GM21515 (cell line): Measurements from ENCODE around the gene ENG.
"Not testable (repeated sequence)": the region's sequence is repeated elsewhere in the genome, so short reads cannot be mapped to it uniquely, and the experiment has no call there.

ENCODE experiments used
- ATAC-seq: cut with Tn5 transposase; IDR thresholded peaks from one replicate; pipeline ENCODE4 v1.9.1; 2021; ENCODE audit not compliant: unreplicated experiment

The ENG gene

DNA sequence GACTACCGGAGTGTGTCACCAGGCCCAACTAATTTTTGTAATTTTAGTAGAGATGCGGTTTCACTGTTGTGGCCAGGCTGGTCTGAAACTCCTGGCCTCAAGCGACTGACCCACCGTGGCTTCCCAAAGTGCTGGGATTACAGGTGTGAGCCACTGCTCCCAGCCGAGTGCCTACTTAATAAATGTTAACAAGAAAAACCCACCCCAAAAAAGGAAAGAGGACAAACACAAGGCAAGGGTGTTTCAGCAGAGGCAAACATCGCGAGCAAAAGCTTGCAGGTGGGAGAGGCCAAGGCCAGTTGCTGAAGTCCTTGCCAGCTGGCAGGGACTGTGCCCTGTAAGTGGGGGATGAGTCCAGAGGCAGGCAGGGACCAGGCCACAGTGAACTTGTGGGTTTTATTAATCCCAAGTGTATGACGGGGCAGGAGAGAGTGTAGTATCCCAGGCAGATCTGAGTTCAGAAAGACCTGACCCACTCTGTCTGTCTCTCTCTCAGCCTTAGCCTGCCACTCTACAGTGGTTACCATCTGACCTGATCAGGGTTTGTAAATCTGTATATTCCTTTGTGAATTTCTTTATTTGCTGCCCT, 58.1 kb downstream of the ENG start:
- ATAC-seq, result no peak

DNA sequence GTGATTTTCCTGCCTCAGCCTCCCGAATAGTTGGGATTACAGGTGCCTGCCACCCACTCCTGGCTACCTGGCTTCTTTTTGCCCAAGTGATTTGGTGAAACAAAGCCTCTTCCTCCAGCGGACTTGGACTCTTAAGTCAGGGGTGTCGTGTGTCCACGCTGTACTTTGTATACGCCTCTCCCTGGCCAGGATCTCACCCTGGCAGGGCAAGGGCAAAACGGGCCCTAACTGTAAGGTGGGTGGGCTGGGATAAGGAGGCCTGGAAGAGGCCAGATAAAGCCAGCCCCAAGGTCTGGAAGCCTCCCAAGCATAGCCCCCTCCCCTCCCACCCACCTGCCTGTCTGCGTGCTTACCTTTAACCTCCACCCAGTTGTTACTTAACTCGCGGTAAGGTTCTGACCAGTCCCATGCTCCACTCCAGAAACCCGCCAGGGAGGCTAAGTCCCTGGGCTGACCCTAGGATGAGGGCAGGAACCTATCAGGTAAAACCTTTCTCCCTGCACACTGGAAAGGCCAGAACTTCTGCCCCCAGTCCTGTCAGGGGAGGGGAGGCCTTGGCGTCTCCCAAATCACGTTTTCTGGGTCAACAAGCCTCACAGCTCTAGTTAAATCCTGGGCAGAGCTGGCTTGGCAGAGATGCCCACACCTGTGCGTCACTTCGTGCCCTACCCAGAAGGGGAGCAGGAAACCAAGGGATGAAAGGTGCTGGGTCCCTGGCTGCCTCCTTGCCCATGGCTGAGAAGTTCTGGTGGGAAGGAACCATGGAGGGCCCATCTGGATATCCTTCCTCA, 60.3 kb downstream of the ENG start:
- ATAC-seq, result no peak

DNA sequence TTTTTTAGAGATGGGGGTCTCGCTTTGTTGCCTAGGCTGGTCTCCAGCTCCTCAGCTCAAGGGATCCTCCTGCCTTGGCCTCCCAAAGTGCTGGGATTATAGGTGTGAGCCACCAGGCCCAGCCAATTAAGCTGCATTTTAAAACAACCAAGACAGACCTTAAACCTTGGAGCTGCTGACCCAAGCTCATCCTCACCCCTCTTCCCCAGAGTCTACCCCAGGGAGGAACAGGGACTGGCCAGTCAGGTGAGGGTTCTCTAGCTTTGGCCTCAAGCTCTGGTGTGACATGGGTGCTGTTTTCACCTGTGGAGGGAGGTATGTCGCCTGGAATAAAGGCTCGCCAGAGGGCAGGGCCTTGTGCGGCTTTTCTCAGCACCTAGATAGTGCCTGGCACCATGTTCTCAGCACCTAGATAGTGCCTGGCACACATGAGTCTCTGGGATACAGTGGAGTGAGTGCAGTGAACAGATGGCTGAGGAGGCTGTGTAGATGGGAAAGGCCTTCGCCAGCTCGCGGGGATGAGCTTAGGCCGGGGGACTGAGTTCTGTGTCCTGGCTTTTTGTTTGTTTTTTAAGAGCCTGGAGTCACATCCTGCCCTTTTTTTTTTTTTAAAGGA, 61.3 kb downstream of the ENG start:
- ATAC-seq, result no peak

DNA sequence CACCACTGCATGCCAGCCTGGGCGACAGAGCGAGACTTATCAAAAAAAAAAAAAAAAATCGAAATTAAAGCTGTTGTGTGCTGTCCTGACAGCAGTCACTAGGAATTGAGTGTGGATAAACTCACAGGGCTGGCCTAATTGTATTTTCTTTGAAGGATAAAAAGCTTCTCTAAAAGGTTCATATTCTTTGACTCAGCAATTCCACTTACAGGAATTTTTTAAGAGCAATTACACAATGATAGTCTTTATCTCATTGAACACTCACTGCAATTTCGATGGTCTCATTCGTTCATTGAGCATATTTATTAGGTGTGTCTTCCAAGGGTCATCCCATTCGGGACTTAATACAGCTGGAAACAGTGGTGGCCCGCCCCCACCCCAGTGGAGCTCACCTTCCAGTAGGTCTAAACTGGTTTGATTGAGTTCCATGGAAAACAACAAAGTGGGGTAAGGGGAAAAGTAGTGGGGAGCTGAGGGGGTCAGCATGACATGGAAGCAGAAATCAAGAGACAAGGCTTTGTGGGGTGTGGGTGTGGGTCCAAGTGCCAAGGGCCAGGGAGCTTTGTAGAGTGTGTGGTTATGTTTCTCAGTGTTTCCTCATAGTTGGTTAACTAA, 61.9 kb downstream of the ENG start:
- no peak for ATAC-seq

DNA sequence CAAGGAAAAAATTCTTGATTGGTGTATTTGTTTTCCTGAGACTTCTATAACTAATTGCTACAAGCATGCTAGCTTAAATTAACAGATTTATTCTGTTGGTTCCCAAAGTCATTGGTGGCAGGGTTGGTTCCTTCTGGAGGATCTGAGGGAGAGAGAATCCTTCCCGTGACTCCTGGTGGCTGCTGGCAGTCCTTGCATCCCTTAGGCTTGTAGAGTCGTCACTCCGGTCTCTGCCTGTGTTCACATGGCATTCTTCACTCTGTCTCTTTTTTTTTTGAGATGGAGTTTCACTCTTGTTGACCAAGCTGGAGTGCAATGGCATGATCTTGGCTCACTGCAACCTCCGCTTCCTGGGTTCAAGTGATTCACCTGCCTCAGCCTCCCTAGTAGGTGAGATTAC, 63.4 kb downstream of the ENG start:
- ATAC-seq, result no peak

DNA sequence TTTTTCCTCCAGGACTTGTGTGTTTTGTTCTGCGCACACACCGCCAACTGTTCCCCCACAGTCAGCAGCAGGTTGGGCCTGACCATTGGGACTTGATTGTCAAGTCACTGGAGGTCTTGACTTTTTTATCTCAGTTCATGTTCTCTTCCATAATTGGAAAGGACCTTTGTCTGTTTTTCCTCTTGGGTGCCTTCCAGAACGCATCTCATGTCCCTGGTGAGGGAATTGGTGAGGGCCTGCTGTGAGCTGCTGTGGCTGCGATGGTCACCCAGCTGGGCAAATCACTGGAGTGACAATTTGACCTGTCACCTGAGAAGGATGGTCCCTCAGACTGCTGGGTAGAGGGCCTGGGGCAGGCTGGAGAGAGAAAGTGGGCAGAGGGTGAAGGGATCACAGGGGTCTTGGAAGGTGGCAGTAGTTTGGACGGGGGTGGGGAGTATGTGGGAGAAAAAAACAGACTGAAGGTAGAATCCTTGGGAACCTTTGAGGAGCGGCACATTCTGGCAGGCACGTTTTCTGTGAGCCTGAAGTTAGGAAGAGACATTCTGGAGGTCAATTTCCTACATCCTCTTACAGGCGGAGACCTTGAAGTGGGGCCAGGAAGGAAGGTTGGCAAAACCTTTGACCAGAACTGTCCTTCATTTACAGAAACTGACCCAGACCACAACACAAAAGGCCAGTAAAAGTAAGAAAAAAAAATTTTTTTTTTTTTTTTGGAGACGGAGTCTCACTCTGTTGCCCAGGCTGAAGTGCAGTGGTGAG, 64.2 kb downstream of the ENG start:
- no peak for ATAC-seq

DNA sequence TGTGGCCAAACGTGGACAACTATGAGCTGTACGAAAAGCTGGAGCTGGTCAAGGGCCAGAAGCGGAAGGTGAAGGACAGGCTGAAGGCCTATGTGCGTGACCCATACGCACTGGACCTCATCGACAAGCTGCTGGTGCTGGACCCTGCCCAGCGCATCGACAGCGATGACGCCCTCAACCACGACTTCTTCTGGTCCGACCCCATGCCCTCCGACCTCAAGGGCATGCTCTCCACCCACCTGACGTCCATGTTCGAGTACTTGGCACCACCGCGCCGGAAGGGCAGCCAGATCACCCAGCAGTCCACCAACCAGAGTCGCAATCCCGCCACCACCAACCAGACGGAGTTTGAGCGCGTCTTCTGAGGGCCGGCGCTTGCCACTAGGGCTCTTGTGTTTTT, 65.3 kb downstream of the ENG start:
- no peak for ATAC-seq

DNA sequence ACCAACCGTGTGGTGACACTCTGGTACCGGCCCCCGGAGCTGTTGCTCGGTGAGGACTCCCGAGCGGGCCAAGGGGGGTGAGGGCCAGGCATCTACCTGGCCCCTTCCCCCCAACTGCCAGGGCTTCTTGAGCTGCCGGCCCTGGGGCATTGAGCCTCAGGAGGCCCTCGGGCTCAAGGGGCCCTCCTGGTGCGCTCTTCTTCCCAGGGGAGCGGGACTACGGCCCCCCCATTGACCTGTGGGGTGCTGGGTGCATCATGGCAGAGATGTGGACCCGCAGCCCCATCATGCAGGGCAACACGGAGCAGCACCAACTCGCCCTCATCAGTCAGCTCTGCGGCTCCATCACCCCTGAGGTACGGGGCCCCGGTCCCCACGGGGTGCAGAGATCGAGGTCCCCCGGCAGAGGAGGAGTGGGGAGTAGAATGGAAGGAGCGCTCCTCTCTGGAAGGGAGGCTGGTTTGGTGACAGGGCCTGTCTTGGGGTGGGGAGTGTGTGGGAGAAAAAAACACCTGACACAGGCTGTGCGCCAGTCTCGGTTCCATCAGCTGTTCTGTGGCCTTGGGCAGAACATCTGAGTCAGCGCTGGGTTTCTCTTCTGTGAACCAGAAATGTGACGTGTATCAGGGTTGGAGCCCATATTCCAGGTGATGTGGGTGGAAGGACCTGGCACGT, 66.0 kb downstream of the ENG start:
- no peak for ATAC-seq

DNA sequence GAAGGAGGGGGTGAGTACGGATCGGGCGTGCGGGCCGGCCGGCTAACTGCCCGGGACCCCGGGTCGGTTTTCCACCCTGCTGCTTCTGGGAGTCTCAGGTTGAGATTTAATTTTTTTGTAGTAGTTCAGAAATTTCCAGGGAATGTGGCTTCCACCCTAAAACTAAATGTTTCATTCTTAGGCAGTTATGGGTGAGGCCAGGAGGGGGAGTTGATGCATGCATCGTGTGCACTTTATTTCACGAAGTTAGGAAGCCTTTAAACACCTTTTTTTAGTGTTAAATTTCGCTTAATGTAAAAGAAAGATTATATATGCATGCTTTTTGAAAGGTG, 67.7 kb downstream of the ENG start:
- no peak for ATAC-seq

DNA sequence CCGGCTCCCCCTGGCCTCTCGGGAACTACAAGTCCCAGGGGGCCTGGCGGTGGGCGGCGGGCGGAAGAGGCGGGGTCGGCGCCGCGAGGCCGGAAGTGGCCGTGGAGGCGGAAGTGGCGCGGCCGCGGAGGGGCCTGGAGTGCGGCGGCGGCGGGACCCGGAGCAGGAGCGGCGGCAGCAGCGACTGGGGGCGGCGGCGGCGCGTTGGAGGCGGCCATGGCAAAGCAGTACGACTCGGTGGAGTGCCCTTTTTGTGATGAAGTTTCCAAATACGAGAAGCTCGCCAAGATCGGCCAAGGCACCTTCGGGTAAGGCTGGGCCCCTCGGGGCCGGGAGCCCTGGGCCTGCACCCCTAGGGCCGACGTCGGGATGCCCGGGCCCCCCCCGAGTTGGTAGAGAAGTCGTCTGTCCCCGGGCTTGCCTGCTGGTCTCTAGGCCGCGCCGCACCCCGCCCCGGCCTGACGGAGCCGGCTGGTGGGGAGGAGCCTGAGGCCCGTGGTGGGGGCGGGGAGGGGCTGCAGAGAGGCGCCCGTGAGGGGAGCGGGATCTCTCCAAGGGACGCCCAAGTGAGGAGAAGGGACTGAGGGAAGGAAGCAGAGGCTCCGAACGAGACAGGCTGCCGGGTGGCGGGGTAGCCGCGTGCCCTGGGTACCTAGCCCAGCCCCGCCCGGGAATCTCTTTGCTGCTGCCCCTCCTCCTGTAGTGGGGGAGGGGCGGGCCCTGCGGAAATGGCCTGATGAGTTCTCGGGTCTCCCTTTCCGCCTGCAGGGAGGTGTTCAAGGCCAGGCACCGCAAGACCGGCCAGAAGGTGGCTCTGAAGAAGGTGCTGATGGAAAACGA, 68.3 kb downstream of the ENG start, which contains the start of gene CDK9:
CDK9 (plus strand) TSS at position 102 of the 840 bp plus-strand sequence; CDS start at position 217, 115 bp downstream.
- ATAC-seq, result peak; percentile 54

DNA sequence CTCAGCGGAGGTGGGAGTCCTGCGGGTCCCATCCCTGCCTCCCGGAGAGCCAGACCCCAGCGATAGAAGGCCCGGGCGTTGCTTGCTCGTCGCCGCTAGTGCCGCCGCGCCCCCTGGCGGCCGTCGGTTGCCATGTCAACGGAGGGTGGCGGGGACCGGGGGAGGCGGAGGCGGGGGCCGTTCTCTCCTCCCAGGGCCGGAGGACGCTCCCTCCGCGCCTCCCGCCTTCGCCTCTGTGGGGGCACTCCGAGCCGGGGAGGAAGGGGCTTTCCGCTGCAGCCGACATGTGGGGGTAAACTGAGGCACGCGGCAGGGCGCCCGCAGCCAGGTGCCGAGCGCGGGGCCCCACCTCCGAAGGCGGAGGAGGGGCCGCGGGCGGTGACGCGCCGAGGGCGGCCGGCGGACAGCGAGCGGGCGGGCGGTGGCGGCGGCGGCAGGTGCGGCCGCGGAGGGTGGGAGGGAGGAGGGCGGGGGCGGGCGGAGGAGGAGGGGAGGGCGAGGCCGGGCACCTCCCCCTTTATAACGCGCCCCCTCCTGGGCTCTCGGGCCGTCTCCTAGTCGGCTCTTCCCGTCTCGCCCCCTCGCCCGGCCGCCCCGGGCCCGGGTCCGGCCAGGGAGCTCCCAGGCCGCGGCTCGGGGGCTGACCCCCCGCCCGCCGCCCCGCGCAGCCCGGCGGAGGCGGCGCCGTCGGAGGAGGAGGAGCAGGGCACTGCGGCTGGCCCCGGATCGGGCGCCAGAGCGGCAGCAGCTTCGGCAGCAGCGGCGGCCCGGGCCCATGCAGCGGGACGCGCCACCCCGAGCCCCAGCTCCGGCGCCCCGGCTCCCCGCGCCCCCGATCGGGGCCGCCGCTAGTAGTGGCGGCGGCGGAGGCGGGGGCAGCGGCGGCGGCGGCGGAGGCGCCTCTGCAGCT, 69.2 kb downstream of the ENG start:
- ATAC-seq, result peak; percentile 36

DNA sequence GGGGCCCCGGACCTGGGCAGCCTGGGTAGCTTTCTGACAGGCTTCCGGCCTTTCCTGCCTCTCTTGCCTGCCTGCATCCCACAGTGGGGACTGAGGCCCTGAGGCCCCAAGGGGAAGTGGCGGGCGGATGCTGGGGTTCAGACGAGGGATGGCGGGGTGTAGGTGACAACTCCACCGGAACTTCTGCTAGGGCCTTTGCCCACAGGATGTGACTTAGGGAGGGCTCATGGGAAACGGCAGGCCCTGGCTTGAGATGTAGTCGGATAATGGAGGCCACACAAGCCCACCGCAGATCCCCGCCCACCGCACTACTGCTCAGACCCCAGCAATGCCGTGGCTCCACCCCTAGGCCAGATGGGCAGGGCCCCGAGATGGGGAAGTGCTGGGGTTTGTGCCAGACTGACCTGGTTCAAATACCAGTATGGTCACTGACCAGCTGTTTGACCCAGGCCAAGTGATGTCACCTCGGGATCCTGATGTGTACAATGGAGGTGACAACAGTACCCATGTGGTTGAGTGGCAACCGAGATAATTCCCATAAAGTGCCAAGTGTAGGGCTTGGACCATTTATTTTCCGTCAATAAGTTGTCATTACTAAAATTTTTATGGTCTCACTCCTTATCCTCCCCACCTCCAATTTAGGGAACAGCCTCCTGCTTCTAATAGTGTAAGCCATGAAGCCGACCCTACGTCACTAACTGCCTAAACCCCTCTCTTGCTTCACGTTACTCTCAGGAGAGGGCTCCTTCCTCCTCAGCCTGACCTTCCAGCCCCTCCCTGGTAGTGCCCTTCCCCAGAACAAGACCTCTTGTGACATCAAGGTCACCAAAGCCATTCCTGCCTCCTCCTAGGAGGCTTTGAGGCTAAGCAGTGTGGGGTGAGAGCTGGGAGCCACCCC, 71.1 kb downstream of the ENG start:
- ATAC-seq, result no peak

DNA sequence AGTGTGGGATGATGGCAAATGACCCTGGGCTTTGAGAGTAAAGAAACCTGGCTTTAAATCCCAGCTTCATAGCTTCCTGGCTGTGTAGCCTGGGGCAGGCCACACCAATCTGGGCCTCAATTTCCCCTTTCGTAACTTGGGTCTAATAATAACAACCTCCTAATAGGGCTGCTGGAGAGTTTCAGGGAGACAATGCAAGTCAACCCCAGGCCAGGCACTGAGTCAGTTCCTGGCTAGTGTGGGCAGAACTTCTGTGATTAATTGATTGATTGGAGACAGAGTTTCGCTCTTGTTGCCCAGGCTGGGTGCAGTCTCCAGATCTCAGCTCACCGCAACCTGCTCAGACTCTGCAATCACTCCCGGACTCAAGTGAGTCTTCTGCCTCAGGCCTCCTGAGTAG, 72.7 kb downstream of the ENG start:
- ATAC-seq, result no peak

DNA sequence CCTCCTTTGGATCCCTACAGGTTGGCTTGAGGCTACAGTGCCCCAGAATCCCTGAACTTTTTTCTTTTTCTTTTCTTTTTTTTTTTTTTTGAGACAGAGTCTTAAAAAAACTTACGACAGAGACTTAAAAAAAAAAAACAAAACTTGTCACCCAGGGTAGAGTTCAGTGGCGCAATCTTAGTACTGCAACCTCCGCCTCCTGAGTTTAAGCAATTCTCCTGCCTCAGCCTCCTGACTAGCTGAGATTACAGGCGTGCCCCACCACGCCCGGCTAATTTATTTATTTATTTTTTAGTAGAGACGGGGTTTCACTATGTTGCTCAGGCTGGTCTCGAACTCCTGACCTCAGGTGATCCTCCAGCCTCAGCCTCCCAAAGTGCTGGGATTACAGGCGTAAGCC, 73.5 kb downstream of the ENG start:
- ATAC-seq, result not testable (repeated sequence)

DNA sequence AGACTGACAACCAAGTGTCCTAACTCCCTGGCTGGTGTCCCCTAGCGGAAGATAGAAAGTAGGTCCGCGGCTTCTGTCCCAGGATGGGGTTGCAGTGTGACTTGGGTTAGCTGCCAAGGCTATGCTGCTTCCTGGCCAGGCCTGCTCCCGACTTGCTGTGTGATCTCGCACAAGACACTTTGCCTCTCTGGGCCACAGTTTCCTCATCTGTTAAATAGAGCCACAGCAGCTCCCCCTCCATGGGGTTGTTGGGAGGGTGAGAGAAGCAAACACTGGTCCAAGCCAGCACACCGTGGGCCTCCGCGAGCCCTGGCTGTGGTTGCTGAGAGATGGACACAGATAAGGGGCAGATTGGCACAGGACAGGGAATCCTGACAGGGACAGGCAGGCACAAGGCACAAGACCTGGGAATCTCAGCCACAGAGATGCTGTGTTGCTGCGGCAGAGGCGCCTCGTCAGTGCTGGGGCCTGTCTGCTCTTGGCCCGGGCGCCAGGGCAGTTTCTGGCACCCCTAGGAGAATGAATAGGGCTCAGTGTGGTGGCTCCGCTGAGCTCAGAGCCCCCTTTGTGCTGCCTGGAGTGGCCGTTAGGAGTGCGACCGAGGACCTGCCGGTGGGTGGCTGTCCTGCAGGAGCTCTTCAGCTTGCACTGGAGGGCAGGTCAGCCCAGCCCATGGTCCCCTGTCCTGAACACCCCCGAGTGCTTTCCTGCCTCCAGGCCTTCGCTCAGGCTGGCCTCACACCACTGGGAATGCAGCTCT, 74.2 kb downstream of the ENG start:
- ATAC-seq, result no peak

DNA sequence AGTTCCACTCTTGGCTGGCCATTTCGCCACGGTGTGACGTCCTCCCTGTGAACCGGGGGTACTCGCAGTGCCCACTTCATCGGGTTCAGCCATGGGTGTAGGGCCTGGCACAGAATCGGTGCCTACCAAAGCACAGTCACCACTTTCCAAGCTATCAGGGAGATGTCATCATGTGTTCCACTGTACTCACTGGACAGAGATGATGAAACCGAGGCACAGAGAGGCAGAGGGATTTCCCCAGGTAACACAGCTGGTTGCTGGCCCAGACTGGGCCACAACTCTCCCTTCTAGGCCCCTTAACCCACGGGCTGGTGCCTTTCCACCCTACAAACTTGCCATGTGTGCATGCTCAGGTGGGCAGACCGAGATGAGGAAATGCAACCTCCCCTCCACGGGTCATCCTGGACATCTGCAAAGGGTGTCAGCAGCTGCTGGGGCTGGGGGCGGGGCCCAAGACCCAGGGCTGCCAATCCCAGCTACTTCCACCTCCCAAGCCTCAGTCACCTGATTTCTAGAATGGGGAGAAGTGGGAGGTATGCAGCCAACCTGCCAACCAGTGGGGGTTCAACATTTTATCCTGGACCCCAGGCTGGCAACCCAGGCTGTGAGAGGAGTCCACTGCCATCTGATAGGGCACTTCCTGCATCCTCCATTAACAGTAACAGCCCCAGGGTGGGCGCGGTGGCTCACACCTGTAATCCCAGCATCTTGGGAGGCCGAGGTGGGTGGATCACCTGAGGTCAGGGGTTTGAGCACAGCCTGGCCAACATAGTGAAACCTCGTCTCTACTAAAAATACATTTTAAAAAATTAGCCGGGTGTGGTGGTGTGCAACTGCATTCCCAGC, 75.1 kb downstream of the ENG start:
- peak; percentile 39 for ATAC-seq
